Osteoblast (primary cell): ENCODE results near the gene GDF2. TPM values are rescaled to one million over a fixed set of nuclear protein-coding genes. Genes with fewer than 3 reads are reported as not detected.

Experiments
- DNase-seq: peaks from one replicate; pipeline ENCODE4 v3.0.0; 2011; ENCODE audit warnings: low spot score, mixed read lengths; ENCODE audit not compliant: insufficient read length; ENCODE audit errors: missing footprints
- H2AFZ ChIP-seq: 2 replicates; pipeline ENCODE4 v1.6.0; 2011; ENCODE audit warnings: mild to moderate bottlenecking, low read length
- H3K27ac ChIP-seq: 2 replicates; pipeline ENCODE4 v1.5.1; 2011; ENCODE audit warnings: mild to moderate bottlenecking, low read depth, low read length, moderate library complexity
- H3K27me3 ChIP-seq: 2 replicates; pipeline ENCODE4 v1.6.0; 2012; ENCODE audit warnings: mild to moderate bottlenecking, control low read depth, inconsistent platforms, low read length, moderate library complexity; ENCODE audit not compliant: insufficient read depth
- H3K36me3 ChIP-seq: 2 replicates; pipeline ENCODE4 v1.5.1; 2011; ENCODE audit warnings: mild to moderate bottlenecking, low read length, control low read depth, moderate library complexity; ENCODE audit not compliant: insufficient read depth
- H3K4me1 ChIP-seq: 2 replicates; pipeline ENCODE4 v1.5.1; 2011; ENCODE audit warnings: mild to moderate bottlenecking, low read length, control low read depth, moderate library complexity; ENCODE audit not compliant: insufficient read depth
- H3K4me2 ChIP-seq: 2 replicates; pipeline ENCODE4 v1.6.0; 2011; ENCODE audit warnings: mild to moderate bottlenecking, low read length; ENCODE audit not compliant: insufficient read depth
- H3K4me3 ChIP-seq: fragments of 200-600 bp; sonication (generic); 3 replicates; pipeline ENCODE4 v1.5.1; 2012; ENCODE audit warnings: mild to moderate bottlenecking, low read length, inconsistent platforms; ENCODE audit not compliant: insufficient read depth
- H3K79me2 ChIP-seq: 2 replicates; pipeline ENCODE4 v1.6.0; 2012; ENCODE audit warnings: mild to moderate bottlenecking, low read length, control low read depth, inconsistent platforms; ENCODE audit not compliant: insufficient read depth
- H3K9me3 ChIP-seq: 2 replicates; pipeline ENCODE4 v1.5.1; 2011; ENCODE audit warnings: low read depth, low read length, control low read depth
- H4K20me1 ChIP-seq: 2 replicates; pipeline ENCODE4 v1.6.0; 2012; ENCODE audit warnings: mild to moderate bottlenecking, low read length, control low read depth; ENCODE audit not compliant: insufficient read depth
- total RNA-seq: library from RNA; depleted of rRNA; stranded (reverse); fragments of >200 nt; gene quantifications from 2 replicates; pipeline ENCODE4 v1.2.3, GENCODE V29; 2012
- TF ChIP-seq, protein P1 (sequence below): IDR thresholded peaks from 2 replicates; pipeline ENCODE4 v1.5.1; 2011; ENCODE audit warnings: mild to moderate bottlenecking, low read depth, low read length, moderate library complexity; ENCODE audit errors: extremely low read depth

The GDF2 gene
- total RNA-seq, 1 donor = not detected

DNA sequence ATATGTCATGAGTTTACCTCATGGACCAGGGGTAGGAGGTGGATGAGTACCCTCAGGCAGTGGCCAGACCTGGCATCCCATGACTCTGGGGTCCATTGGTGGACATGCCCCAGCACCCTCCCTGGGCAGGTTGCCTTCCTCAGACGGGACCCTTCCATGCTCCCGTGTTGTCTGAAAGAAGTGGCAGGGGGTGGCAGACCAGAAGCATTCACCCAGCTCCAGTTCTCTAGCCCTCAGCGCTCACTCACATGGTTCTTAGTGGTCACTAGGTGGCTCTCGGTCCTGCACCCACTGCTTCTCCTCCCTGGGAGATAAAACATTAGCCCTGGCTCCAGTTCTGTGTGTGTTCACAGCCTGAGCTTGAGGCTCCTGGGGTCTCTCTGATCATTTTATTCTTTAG is 31.9 kb downstream of the GDF2 start:
- H3K27me3 ChIP-seq = peaks cover 2% of the 10 kb centered on the region

DNA sequence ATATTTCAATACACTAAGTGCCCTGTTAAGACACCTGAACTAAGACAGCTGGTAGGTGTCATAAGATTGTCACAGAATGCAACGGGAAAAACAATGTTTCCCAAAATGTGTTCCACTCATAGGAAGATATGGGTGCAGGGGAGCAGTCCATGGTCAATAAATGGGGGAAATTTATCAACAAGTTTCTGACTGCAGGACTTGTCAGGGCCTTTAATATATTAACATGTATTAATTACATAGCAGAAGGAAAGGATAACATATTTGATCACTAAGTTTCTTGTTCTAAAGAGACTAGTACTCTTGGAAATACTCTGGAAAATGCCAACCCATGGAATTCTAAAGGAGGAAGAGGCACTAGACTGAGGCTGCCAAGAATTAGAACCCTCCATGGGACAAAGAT is 32.6 kb downstream of the GDF2 start:
- peaks cover 2% of the 10 kb centered on the region for H3K27me3 ChIP-seq
- H2AFZ ChIP-seq = no peak overlapping the region
- no peak overlapping the region for H3K4me3 ChIP-seq
- H3K36me3 ChIP-seq = no peaks in the 10 kb centered on the region
- H3K4me1 ChIP-seq = no peaks in the 10 kb centered on the region
- H4K20me1 ChIP-seq = no peaks in the 10 kb centered on the region
- peak; percentile 51 for DNase-seq
- no peak overlapping the region for H3K27ac ChIP-seq
- TF ChIP-seq, protein P1, sequence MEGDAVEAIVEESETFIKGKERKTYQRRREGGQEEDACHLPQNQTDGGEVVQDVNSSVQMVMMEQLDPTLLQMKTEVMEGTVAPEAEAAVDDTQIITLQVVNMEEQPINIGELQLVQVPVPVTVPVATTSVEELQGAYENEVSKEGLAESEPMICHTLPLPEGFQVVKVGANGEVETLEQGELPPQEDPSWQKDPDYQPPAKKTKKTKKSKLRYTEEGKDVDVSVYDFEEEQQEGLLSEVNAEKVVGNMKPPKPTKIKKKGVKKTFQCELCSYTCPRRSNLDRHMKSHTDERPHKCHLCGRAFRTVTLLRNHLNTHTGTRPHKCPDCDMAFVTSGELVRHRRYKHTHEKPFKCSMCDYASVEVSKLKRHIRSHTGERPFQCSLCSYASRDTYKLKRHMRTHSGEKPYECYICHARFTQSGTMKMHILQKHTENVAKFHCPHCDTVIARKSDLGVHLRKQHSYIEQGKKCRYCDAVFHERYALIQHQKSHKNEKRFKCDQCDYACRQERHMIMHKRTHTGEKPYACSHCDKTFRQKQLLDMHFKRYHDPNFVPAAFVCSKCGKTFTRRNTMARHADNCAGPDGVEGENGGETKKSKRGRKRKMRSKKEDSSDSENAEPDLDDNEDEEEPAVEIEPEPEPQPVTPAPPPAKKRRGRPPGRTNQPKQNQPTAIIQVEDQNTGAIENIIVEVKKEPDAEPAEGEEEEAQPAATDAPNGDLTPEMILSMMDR = no peak
- H3K79me2 ChIP-seq = no peaks in the 10 kb centered on the region
- no peaks in the 10 kb centered on the region for H3K9me3 ChIP-seq
- H3K4me2 ChIP-seq = no peak overlapping the region

More for the DNA sequence above, 31.9 kb downstream of the GDF2 start:
- Histone ChIP-seq H3K4me1 (no peaks in the 10 kb centered on the region), H3K4me2 (no peak overlapping the region), H3K79me2 (no peaks in the 10 kb centered on the region), H4K20me1 (no peaks in the 10 kb centered on the region), H2AFZ (no peak overlapping the region), H3K4me3 (no peak overlapping the region), H3K36me3 (no peaks in the 10 kb centered on the region), H3K27ac (no peak overlapping the region), H3K9me3 (no peaks in the 10 kb centered on the region)
- DNase-seq = peak; percentile 85
- TF ChIP-seq, protein P1 = peak; percentile 40

DNA sequence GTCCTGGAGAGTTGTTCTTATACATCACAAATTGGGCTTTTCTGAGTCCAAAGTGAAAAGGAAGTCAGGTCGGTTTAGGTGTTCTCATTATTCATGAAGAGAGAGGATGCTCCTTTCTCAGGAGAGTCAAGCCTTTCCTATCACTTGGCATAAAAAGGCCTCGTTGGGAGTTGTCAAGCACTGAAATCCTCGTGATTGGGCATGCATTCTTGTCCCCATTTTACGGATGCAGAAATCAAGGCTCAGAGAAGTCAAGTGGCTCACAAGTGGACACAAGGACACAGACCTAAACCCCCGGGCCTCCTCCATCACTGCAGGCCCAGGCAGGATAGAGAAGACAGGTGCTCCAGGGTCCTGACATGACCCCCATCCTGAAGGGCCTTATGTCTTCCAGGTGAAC is 34.5 kb downstream of the GDF2 start:
- Histone ChIP-seq H3K27me3 (peaks cover 2% of the 10 kb centered on the region), H3K27ac (no peak overlapping the region), H3K36me3 (no peaks in the 10 kb centered on the region), H4K20me1 (no peaks in the 10 kb centered on the region), H3K4me1 (no peaks in the 10 kb centered on the region), H3K4me3 (no peak overlapping the region), H2AFZ (no peak overlapping the region), H3K4me2 (no peak overlapping the region), H3K79me2 (no peaks in the 10 kb centered on the region), H3K9me3 (no peaks in the 10 kb centered on the region)
- TF ChIP-seq, protein P1 = no peak
- peak; percentile 74 for DNase-seq

DNA sequence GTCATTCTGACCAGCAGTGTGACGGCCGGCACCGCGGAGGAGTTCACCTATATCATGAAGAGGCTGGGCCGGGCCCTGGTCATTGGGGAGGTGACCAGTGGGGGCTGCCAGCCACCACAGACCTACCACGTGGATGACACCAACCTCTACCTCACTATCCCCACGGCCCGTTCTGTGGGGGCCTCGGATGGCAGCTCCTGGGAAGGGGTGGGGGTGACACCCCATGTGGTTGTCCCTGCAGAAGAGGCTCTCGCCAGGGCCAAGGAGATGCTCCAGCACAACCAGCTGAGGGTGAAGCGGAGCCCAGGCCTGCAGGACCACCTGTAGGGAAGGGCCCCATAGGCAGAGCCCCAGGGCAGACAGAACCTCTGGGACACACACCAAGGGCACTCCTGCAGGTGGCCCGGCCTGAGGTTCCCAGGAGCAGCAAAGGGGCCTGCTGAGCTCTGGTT is 34.9 kb downstream of the GDF2 start:
- DNase-seq = peak; percentile 80
- H3K36me3 ChIP-seq = no peaks in the 10 kb centered on the region
- peaks cover 2% of the 10 kb centered on the region for H3K27me3 ChIP-seq
- no peak overlapping the region for H3K4me2 ChIP-seq
- TF ChIP-seq, protein P1 = no peak
- H3K27ac ChIP-seq = no peak overlapping the region
- no peaks in the 10 kb centered on the region for H3K4me1 ChIP-seq
- H3K79me2 ChIP-seq = no peaks in the 10 kb centered on the region
- no peak overlapping the region for H3K4me3 ChIP-seq
- H4K20me1 ChIP-seq = no peaks in the 10 kb centered on the region
- H2AFZ ChIP-seq = no peak overlapping the region
- no peaks in the 10 kb centered on the region for H3K9me3 ChIP-seq
